Right lobe of liver (tissue), 6 donors: ENCODE measurements around the gene HAL. TPM values are rescaled to one million over a fixed set of nuclear protein-coding genes. Genes with fewer than 3 reads are reported as not detected.

Experiments
- ATAC-seq, 4 donors: fragments of 200-7000 bp; cut with Tn5 transposase; one replicate each; pipeline ENCODE4 v1.9.1; 2020; ENCODE audit warnings: mild to moderate bottlenecking in 4 of 4, moderate library complexity in 4 of 4
- DNase-seq, 3 donors: peaks; one replicate each; pipeline ENCODE4 v3.0.0-alpha.2; 2020
- H3K27ac ChIP-seq, 3 donors: fragments of 200-600 bp; one replicate each; pipeline ENCODE4 v1.8.0; 2022
- H3K27me3 ChIP-seq, 2 donors: fragments of 200-600 bp; one replicate each; pipeline ENCODE4 v1.8.0; 2022
- H3K36me3 ChIP-seq, 4 donors: fragments of 200-600 bp; sonication (generic) in 1 of 4; one replicate each; pipeline versions ENCODE4 v1.5.1 to v1.8.0; 2017 to 2022; ENCODE audit warnings: control low read depth in 1 of 4
- H3K4me1 ChIP-seq, 4 donors: fragments of 200-600 bp; sonication (generic) in 1 of 4; one replicate each; pipeline versions ENCODE4 v1.5.1 to v1.8.0; 2017 to 2022; ENCODE audit warnings: control low read depth in 1 of 4
- H3K4me3 ChIP-seq, 3 donors: fragments of 200-600 bp; one replicate each; pipeline ENCODE4 v1.8.0; 2022
- H3K9me3 ChIP-seq, 4 donors: fragments of 200-600 bp; sonication (generic) in 1 of 4; one replicate each; pipeline versions ENCODE4 v1.5.1 to v1.8.0; 2017 to 2022; ENCODE audit warnings: control low read depth in 1 of 4
- POLR2A ChIP-seq: fragments of 450-650 bp; IDR thresholded peaks from one replicate; pipeline ENCODE4 v1.6.1; 2017; ENCODE audit warnings: antibody characterized with exemption, mild to moderate bottlenecking
- WGBS: methylation state at CpG from one replicate; pipeline ENCODE4 v1.1.6; 2018; ENCODE audit warnings: low coverage, low lambda C conversion rate; ENCODE audit not compliant: insufficient coverage; ENCODE audit errors: missing lambda C conversion rate; 5-methylcytosine and 5-hydroxymethylcytosine counted together
- intact Hi-C, 2 donors: fragments of 100-400 bp; cut with DNase I; formaldehyde crosslinking; loops; one replicate each; pipeline versions ENCODE4 v1.11.2 to v1.14.1; 2022
- total RNA-seq, 6 experiments: library from RNA; depleted of rRNA in 2 of 6; stranded (reverse); fragments of >200 nt in 2 of 6; fragmentation: NEBNext Ultra II Directional in 3 of 6; extraction: Animal tissue kit (Norgen Biotek cat#: 25700) in 3 of 6; gene quantifications; one replicate each; pipeline versions ENCODE4 v1.1.0 to v1.2.4, GENCODE V29; 2016 to 2023
- TF ChIP-seq, protein P1 (sequence below), 4 donors: fragments of 200-600 bp in 3 of 4; fragments of 450-650 bp in 1 of 4; IDR thresholded peaks; one replicate each; pipeline versions ENCODE4 v1.5.1 to v1.8.0; 2016 to 2022; ENCODE audit warnings: antibody characterized with exemption in 4 of 4, mild to moderate bottlenecking in 2 of 4
- donor health status: DM: no; HTN: yes; CAD: no.
- donor health status: DM: no; HTN: no; CAD: no.
- donor health status: DM: no; HTN: no; CAD: no.
- donor health status: DM: no; HTN: yes; CAD: no.
- donor health status: DM: no; HTN: yes; CAD: no.

Gene HAL
- total RNA-seq, 6 experiments from 2014 or later = 95.8 to 190 (median 174) TPM

- no peaks in the 10 kb centered on the region for H3K36me3 ChIP-seq
- WGBS = 66% methylated on average over 10 of the region's 10 CpGs
- H3K4me1 ChIP-seq = peaks cover 0 to 26% (median 17%) of the 10 kb centered on the region in 4 donors
- intact Hi-C loops = no loop called here
- no peak overlapping the region for H3K4me3 ChIP-seq
- no peak for DNase-seq
- H3K9me3 ChIP-seq = no peaks in the 10 kb centered on the region
- TF ChIP-seq, protein P1, sequence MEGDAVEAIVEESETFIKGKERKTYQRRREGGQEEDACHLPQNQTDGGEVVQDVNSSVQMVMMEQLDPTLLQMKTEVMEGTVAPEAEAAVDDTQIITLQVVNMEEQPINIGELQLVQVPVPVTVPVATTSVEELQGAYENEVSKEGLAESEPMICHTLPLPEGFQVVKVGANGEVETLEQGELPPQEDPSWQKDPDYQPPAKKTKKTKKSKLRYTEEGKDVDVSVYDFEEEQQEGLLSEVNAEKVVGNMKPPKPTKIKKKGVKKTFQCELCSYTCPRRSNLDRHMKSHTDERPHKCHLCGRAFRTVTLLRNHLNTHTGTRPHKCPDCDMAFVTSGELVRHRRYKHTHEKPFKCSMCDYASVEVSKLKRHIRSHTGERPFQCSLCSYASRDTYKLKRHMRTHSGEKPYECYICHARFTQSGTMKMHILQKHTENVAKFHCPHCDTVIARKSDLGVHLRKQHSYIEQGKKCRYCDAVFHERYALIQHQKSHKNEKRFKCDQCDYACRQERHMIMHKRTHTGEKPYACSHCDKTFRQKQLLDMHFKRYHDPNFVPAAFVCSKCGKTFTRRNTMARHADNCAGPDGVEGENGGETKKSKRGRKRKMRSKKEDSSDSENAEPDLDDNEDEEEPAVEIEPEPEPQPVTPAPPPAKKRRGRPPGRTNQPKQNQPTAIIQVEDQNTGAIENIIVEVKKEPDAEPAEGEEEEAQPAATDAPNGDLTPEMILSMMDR (IDR thresholded peaks at IDR 0.05) = no peak
- TF ChIP-seq POLR2A = no peak
- no peak for ATAC-seq
- no peak overlapping the region for H3K27ac ChIP-seq
- no peaks in the 10 kb centered on the region for H3K27me3 ChIP-seq
Observed at GRCh38 chr12:96044017-96044942, 48.1 kb upstream of the HAL start.

DNA sequence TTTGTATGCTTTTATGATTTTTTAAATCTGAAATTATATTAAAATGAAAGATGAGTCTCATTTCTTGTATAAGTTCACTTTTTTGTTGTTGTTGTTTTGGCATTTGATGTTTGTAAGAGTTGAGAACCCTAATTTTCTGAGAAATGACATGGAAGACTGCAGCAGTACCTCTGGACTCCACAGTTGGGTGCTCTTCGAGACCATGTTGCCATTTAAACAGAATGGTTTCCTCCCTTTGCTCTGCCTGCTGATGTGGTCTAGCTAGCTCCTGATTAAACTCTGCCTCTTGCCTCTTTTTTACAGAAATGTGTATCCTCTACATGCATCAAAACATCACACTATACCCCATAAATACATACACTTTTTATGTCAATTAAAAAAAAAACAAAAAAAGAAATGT is 45.0 kb upstream of the HAL start:
- intact Hi-C loops = no loop called here
- Histone ChIP-seq H3K27me3 (no peaks in the 10 kb centered on the region), H3K4me3 (no peak overlapping the region), H3K9me3 (no peaks in the 10 kb centered on the region), H3K27ac (no peak overlapping the region), H3K36me3 (no peaks in the 10 kb centered on the region), H3K4me1 (peaks cover 0 to 2% (median under 1%) of the 10 kb centered on the region in 4 donors)
- ATAC-seq = no peak
- no CpG with 5 or more reads among the region's 1 CpG for WGBS
- no peak for DNase-seq
- no peak for TF ChIP-seq POLR2A
- TF ChIP-seq, protein P1 (IDR thresholded peaks at IDR 0.05) = no peak

DNA sequence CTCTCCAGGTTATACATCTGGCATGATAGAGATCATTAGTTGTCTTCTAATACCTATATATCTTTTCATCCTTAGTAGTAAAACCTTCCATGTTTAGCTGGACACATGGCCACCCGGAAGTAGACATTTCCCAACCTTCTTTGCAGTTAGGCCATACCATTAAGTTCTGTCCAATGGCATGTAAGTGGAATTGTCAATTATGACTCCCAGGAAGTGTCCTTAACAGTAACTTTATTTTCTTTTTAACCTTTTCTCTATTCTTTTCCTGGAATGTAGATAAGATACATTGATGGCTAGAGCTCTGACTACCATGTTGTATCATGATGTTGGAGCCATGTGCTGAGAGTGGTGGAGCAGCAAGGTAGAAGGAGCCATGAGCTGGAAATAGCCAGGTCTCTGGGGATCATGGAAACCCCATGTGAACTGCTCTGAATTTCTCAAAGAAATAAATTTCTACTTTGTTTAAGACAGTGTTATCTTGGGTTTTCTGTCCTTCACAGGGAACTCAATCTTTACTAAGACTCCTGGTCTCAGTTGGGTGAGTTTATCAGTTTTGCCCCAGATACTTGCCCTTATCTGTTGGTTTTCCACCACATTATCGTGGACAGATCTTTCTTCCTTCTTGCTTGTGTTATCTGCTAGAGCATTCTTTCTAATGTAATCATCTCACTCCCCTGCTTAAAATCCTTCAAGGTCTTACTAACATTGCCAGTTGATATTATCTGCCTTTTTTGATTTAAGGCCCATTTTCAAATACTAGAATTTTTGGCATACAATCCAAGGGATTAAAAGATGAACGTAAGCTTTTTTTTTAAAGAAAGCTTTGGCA is 44.4 kb upstream of the HAL start:
- DNase-seq = no peak
- no peaks in the 10 kb centered on the region for H3K4me1 ChIP-seq
- 46% methylated on average over 3 of the region's 3 CpGs for WGBS
- H3K27me3 ChIP-seq = no peaks in the 10 kb centered on the region
- no peak overlapping the region for H3K4me3 ChIP-seq
- no peak for ATAC-seq
- no peak overlapping the region for H3K27ac ChIP-seq
- H3K9me3 ChIP-seq = no peaks in the 10 kb centered on the region
- no peak for TF ChIP-seq POLR2A
- TF ChIP-seq, protein P1 (IDR thresholded peaks at IDR 0.05) = no peak
- H3K36me3 ChIP-seq = no peaks in the 10 kb centered on the region
- intact Hi-C loops = no loop called here

DNA sequence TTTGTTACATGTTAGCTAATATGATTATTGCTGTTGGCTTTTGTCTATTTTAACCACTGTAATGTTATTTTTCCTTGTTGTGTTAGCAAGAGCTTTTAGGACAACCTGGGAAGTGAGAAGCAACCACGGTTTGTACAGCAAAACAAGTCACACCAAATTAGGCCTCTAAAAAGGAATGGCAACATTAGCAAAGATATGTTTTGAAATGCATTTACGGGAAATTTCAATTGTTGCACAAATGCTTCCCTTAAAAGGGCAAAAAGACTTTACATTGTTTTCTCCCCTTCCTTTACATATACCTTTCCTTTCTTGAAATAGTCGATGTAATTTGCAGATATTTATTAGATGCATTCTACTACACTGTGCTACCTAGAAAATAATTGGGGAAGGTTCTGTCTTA is 43.4 kb upstream of the HAL start:
- intact Hi-C loops = no loop called here
- Histone ChIP-seq H3K9me3 (no peaks in the 10 kb centered on the region), H3K27me3 (no peaks in the 10 kb centered on the region), H3K36me3 (no peaks in the 10 kb centered on the region), H3K4me3 (no peak overlapping the region), H3K4me1 (peaks cover 0 to under 1% (median under 1%) of the 10 kb centered on the region in 4 donors), H3K27ac (no peak overlapping the region)
- TF ChIP-seq, protein P1 (IDR thresholded peaks at IDR 0.05) = no peak
- DNase-seq = no peak
- WGBS = 73% methylated on average over 3 of the region's 3 CpGs
- no peak for ATAC-seq
